HG02884 (cell line): ENCODE results near the gene ATXN7.

ENCODE experiments used
- ATAC-seq: cut with Tn5 transposase; IDR thresholded peaks from one replicate; pipeline ENCODE4 v1.9.1; 2021; ENCODE audit warnings: mild to moderate bottlenecking, moderate library complexity; ENCODE audit not compliant: unreplicated experiment

Gene ATXN7

DNA sequence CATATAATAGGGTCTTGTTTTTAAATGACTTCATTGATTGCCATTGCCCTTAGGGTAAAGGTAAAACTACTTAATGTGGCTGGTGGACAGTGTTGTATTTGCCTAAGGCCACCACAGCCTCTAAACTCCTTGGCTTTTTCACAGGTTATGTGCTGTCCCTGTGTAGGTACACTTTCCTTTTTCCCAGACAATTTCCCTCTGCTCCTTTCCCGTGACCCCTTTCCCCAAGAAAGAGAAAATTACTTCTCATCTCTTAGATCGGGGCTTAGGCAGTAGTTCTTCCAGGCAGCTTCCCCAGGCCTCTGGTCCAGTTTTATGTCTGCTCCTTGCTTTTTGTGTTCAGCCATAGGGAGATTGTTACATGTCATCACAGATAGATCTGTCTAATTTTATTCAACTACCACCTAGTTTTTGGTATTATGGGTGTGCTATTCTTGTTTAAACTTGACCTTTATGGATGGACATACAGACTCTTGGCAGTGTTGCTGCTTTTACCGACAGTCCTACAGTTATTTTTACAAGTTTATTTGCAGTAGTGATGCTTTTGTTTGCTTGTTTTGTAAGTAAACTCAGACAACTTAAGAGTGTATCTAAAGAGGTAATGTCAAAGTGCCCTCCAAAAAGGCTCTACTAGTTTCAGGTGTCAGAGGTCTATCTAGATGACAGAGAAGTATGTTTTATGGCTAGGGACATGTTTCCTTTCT is 69.0 kb downstream of the ATXN7 start:
- no peak for ATAC-seq

DNA sequence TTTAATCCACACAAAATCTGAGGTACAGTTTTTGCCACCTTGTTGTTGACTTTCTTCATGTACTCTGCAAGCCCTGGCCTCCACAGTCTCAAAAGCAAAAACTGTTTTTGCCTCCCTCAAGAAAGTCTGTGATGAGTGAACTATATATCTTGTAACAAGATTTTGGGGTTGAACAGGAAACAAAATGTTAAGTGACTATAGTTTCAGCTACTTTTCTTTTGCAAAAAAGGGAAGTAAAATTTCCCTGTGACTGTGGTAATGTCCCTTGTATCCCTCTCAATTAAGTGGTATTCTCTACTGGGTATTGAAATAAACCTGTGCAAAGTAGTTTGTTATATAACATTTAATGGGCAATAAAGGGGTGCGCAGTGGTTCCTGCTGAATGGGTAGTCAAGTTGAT is 69.8 kb downstream of the ATXN7 start:
- peak; percentile 67 for ATAC-seq

GRCh38 chr3:63934041-63934866 is 70.6 kb downstream of the ATXN7 start:
- ATAC-seq = no peak

DNA sequence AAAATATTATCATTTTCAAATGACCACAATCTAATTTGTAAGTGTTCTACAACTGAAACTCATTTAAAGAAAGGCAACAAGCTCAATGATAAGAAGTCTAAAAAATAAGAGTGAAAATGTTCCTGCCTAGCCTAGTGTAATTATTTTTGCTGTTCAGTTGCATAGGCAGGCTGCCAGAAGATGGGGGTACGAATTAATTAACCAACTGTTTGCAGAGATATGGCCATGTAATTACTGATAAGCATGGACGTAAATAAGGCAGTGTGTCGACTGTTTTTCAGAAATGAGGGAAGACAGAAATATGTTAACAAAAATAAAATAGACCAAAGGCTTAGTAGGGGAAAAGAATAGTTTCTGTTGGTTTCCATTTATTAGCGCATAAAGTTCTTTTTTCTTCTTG is 73.3 kb downstream of the ATXN7 start:
- ATAC-seq = no peak

GRCh38 chr3:63937661-63938651 is 74.3 kb downstream of the ATXN7 start:
- peak; percentile 49 for ATAC-seq

GRCh38 chr3:63940389-63940757 is 76.7 kb downstream of the ATXN7 start:
- no peak for ATAC-seq

DNA sequence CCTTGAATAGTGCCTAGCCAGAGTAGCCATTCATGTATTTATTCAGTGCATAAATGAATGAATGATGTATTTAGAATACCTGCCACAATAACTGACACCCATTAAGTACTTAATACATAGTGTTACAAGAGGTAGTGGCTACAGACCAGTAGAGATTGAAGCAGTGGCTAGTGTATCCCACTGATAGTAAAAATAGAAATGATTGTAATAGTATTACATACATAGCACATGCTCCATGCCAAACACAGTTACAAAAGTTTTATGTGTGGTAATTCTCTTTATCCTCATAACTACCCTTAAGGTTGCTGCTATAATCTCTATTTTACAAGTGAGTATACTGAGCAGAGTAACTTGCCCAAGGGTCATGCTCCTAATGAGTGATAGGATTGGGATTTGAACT is 78.9 kb downstream of the ATXN7 start:
- no peak for ATAC-seq

DNA sequence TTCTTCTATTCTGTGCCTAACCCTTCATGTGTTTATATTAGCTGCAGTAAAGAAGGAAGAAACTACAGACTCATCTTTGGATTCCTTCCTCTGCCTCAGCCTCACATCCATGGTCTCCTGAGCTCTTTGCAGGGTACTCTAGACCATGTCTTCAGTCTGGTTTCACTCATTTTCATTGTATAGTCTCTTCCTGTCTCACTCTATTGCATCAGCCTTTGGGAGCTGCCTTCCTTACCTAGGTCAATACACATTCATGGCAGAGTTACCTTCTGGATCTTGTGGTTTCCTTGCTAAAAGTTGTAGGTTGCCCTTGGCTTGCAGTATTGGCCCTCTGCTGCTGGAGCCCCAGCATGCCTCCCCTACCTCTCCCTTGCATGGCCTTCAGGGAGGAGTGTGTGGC is 80.0 kb downstream of the ATXN7 start:
- ATAC-seq = no peak

DNA sequence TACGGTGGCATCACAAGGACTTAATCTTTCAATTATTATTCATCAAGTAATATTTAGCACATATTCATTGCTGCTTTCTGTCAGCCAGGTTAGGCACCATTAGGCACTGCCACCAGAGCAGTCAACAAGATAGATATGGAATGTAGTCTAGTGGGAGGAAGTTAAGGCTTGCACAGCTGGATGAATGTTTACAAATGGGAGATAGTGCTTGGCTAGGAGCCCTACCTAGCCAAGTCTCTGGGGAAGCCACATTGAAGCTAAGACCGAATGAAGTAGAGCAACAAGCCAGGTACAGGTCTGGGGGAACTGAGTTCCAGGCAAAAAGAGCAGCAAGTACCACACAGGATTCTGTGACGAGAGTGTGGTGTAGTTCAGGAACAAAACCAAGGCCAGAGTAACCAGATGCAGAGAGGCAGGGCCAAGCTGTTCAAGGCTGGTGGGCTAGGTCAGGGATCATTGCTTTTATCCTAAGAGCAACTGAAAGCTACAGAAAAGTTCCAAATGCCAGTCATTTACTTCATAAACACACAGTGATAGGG is 82.0 kb downstream of the ATXN7 start:
- ATAC-seq = no peak

DNA sequence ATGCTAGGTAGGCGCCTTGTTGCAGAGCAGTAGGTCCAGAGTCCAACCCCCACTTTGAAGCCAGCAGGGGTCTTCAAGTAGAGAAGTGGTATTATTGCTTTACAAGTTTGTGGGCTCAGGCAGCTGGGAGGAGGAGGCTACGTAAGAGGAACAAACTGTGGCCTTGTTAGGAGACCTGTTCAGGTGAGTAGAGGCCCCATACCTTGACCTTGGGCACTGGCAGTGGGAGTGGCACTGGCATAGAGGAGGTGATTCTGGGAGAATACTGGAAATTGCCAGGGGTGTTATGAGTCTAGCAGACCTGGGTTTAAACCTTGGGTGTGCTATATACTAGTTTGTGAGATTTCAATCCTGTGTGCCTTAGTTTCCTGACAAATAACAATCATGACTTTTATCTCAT is 83.1 kb downstream of the ATXN7 start:
- ATAC-seq = no peak

DNA sequence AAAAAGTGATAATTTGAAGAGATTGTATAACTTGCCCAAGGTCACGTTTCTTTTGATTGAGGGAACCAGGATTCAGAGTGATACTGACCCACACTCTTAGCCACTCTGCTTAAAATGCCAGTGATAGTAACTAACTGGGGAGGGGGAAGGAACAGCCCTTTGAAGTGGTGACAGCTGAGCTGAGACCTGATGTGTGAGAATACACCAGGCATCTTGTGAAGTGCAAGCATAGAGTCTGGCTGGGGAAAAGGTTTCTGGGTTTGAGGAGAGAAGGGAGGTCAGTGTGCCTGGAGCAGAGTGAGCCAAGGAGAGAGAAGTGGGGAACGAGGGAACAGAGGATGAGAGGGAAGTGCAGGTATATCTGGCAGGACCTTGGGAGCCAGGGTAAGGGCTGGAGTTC is 83.9 kb downstream of the ATXN7 start:
- no peak for ATAC-seq

- no peak for ATAC-seq
Observed at GRCh38 chr3:63949005-63949404, 85.3 kb downstream of the ATXN7 start.

DNA sequence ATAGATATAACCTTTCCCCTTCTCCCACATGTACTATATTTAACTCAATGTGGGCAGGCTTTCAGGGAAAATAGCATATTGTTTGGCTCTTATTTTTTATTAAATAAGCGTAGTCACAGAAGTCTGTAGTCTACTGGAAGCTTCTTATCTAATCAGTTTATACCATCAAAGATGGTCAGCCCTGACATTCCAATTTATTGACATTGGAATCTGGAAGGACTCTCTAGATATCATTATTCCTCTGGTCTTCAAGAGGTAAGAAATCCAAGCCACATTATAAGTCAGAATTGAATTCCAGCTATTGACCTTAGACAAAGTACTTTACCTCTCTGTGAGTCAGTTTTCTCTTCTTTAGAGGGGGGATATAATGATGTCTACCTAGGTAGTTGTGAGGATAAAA is 87.0 kb downstream of the ATXN7 start:
- no peak for ATAC-seq

DNA sequence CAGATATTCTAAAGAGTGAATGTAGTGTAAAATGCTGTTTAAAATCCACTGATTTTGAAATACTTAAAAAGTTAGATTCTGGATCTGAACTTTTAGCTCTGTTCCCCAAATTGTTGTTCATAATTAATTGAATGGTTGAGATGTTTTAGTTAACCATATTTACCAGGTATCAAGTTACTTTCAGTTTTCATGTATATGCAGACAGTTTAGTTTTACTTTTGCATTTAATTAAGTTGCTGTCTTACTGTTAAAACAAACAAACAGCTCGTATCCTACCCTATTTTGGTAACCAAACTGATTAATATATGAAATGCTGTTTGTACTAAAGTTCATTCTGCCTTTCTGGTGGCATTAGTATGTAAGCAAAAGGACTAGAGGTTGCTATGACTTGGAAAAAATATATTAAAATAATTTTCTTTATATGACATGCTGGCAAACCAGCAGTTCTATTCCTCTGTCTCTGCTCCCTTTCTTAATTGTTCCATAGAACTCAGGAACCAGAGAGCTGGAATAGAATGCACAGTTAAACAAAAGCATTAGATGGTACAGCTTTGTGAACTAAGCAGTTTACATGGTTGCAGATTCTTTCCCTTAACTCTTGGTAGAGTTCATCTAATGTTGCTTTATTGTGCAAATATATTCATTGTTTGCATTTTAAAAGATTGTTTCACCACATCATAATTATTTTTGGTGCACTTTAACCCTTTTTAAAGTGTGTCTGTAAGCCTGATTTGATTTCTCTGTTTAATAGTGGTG is 88.0 kb downstream of the ATXN7 start:
- ATAC-seq = no peak

- no peak for ATAC-seq
Observed at GRCh38 chr3:63952248-63952594, 88.6 kb downstream of the ATXN7 start.

GRCh38 chr3:63954182-63954581 is 90.5 kb downstream of the ATXN7 start:
- no peak for ATAC-seq

- no peak for ATAC-seq
Observed at GRCh38 chr3:63955036-63955650, 91.5 kb downstream of the ATXN7 start.

DNA sequence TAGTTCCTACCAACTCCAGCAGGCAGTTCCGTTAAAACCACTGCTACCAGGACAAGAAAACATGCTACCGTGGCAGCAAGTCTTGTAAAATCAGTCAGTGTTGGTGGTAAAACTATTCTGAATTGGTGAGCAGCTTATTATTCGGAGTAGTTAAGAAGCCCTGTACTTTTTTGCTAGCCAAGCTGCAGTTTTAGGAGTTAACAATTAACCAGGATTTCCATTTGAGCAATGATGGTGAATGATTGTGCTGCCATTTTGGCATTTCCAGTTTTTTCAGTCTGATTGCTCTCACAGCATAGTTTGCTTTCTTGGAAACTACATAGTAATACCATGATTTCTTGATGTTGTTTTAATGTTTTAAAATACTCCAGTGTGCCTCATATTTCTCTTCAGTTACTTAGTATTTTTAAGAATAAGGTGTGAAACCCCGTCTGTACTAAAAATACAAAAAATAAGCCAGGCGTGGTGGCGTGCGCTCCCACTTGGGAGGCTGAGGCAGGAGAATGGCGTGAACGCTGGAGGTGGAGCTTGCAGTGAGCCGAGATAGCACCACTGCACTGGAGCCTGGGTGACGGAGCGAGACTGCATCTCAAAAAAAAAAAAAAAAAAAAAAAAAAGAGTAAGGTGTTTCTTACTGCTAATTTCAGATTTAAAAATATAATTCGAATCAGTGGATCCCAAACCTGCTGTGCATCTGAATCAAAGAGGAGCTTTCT is 92.3 kb downstream of the ATXN7 start:
- no peak for ATAC-seq

DNA sequence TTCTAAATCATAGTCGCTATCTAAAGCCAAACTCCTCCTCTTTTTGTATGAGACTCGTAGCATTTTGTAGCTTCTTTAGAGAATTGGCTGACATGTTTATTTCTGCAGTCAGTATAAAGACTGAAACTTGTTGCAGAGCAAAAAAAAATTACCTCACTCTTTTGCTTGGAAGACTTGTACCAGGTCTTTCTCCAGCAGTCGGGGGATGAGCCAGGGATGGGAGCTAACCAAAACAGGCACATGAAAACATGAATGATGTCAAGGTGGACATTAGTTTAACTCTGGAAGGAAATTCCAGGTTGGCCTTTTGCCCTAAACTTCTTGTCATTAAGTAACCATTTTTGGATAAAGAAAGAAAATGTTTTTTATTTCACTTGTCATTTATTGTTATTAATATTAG is 95.5 kb downstream of the ATXN7 start:
- no peak for ATAC-seq
